SK-N-SH (cell line): ENCODE results near the gene FXYD5.

ENCODE experiments used
- TF ChIP-seq, protein P1 (sequence below): IDR thresholded peaks from 2 replicates; pipeline ENCODE4 v1.6.1; 2012; ENCODE audit warnings: mild to moderate bottlenecking, low read depth, low read length, moderate library complexity
- TF ChIP-seq, protein P2 (sequence below): IDR thresholded peaks from 2 replicates; pipeline ENCODE4; 2012
- TF ChIP-seq, protein P3 (sequence below): fragments of 200-600 bp; sonication (generic); IDR thresholded peaks from 2 replicates; pipeline ENCODE4 v1.6.1; 2017; ENCODE audit warnings: antibody characterized with exemption, mild to moderate bottlenecking, moderate library complexity
- TF ChIP-seq, protein P4 (sequence below): fragments of 150-350 bp; IDR thresholded peaks from 2 replicates; pipeline ENCODE4 v1.6.1; 2017; ENCODE audit warnings: antibody characterized with exemption, low read length, low read depth, borderline replicate concordance

DNA sequence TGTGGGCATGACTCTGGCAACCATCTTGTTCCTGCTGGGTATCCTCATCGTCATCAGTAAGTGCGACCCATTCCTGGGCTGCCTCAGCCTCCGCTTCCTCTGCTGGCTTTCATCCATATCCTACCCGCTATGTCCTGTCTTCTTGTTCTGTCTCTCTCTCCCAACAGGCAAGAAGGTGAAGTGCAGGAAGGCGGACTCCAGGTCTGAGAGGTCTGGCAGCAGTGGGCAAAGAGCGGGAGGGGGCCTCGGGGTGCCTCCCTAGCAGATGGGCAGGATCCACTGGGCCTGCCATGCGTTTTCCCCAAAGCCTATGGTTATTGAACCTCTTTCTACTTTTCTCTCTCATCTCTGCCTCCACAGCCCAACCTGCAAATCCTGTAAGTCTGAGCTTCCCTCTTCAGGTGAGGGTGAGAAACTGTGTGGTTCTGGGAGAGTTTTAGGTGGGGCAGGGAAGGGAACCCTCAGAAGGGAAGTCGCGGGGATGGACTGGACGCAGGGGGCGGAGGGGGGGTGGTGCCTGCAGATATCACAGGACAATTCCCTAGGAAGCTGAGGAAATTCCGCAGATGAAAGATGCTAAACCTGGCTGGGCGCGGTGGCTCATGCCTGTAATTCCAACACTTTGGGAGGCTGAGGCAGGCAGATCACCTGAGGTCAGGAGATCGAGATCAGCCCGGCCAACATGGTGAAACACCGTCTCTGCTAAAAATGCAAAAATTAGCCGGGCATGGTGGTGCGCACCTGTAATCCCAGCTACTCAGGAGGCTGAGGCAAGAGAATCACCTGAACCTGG, 3.1 kb upstream of the FXYD5 start:
- TF ChIP-seq, protein P1, sequence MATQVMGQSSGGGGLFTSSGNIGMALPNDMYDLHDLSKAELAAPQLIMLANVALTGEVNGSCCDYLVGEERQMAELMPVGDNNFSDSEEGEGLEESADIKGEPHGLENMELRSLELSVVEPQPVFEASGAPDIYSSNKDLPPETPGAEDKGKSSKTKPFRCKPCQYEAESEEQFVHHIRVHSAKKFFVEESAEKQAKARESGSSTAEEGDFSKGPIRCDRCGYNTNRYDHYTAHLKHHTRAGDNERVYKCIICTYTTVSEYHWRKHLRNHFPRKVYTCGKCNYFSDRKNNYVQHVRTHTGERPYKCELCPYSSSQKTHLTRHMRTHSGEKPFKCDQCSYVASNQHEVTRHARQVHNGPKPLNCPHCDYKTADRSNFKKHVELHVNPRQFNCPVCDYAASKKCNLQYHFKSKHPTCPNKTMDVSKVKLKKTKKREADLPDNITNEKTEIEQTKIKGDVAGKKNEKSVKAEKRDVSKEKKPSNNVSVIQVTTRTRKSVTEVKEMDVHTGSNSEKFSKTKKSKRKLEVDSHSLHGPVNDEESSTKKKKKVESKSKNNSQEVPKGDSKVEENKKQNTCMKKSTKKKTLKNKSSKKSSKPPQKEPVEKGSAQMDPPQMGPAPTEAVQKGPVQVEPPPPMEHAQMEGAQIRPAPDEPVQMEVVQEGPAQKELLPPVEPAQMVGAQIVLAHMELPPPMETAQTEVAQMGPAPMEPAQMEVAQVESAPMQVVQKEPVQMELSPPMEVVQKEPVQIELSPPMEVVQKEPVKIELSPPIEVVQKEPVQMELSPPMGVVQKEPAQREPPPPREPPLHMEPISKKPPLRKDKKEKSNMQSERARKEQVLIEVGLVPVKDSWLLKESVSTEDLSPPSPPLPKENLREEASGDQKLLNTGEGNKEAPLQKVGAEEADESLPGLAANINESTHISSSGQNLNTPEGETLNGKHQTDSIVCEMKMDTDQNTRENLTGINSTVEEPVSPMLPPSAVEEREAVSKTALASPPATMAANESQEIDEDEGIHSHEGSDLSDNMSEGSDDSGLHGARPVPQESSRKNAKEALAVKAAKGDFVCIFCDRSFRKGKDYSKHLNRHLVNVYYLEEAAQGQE = no peak
- TF ChIP-seq, protein P2, sequence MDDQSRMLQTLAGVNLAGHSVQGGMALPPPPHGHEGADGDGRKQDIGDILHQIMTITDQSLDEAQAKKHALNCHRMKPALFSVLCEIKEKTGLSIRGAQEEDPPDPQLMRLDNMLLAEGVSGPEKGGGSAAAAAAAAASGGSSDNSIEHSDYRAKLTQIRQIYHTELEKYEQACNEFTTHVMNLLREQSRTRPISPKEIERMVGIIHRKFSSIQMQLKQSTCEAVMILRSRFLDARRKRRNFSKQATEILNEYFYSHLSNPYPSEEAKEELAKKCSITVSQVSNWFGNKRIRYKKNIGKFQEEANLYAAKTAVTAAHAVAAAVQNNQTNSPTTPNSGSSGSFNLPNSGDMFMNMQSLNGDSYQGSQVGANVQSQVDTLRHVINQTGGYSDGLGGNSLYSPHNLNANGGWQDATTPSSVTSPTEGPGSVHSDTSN = no peak
- TF ChIP-seq, protein P3, sequence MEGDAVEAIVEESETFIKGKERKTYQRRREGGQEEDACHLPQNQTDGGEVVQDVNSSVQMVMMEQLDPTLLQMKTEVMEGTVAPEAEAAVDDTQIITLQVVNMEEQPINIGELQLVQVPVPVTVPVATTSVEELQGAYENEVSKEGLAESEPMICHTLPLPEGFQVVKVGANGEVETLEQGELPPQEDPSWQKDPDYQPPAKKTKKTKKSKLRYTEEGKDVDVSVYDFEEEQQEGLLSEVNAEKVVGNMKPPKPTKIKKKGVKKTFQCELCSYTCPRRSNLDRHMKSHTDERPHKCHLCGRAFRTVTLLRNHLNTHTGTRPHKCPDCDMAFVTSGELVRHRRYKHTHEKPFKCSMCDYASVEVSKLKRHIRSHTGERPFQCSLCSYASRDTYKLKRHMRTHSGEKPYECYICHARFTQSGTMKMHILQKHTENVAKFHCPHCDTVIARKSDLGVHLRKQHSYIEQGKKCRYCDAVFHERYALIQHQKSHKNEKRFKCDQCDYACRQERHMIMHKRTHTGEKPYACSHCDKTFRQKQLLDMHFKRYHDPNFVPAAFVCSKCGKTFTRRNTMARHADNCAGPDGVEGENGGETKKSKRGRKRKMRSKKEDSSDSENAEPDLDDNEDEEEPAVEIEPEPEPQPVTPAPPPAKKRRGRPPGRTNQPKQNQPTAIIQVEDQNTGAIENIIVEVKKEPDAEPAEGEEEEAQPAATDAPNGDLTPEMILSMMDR = no peak
- TF ChIP-seq, protein P4, sequence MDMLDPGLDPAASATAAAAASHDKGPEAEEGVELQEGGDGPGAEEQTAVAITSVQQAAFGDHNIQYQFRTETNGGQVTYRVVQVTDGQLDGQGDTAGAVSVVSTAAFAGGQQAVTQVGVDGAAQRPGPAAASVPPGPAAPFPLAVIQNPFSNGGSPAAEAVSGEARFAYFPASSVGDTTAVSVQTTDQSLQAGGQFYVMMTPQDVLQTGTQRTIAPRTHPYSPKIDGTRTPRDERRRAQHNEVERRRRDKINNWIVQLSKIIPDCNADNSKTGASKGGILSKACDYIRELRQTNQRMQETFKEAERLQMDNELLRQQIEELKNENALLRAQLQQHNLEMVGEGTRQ = no peak
